K562 (cell line): ENCODE data around the gene TRIM62. TPM values are rescaled to one million over a fixed set of nuclear protein-coding genes. Genes with fewer than 3 reads are reported as not detected.

Source experiments
- ARID3A ChIP-seq: IDR thresholded peaks from 2 replicates; pipeline ENCODE4 v1.6.1; 2012; ENCODE audit warnings: low read depth, low read length, improper control_type of control experiment, borderline replicate concordance
- ELF4 ChIP-seq: fragments of 450-650 bp; formaldehyde crosslinking; IDR thresholded peaks from 2 replicates; pipeline ENCODE4 v1.4.0; 2022; ENCODE audit warnings: missing genetic modification characterization
- PREB ChIP-seq: sonication (generic); formaldehyde crosslinking; IDR thresholded peaks from 2 replicates; pipeline ENCODE4 v1.8.1; 2023; ENCODE audit warnings: mild to moderate bottlenecking, missing genetic modification reagents
- TBP ChIP-seq: optimal IDR thresholded peaks from 2 replicates; pipeline ENCODE3; 2011; ENCODE audit warnings: low read depth, low read length, improper control_type of control experiment
- ZFP91 ChIP-seq: sonication (generic); formaldehyde crosslinking; IDR thresholded peaks from 2 replicates; pipeline ENCODE4 v1.8.0; 2022; ENCODE audit warnings: mild to moderate bottlenecking, missing genetic modification reagents
- polyA plus RNA-seq, 8 experiments: library from polyadenylated mRNA; depleted of rRNA in 4 of 8; stranded (reverse) in 5 of 8; unstranded in 3 of 8; fragments of >200 nt; fragmentation: Nextera tagmentation in 2 of 8; fragmentation: Illumina TruSeq in 1 of 8; extraction: Ambion mirVana in 2 of 8; extraction: Trizol in 1 of 8; gene quantifications; 2 replicates each; pipeline versions ENCODE4 v1.2.1 to v1.2.3, GENCODE V29; 2011 to 2014; ENCODE audit warnings: inconsistent platforms in 1 of 8, missing spikeins in 1 of 8
- total RNA-seq, 7 experiments: library from RNA; depleted of rRNA in 6 of 7; stranded (reverse); fragments of >200 nt in 6 of 7; fragmentation: Illumina TruSeq in 2 of 7; extraction: Trizol in 2 of 7; gene quantifications; 2 replicates each; pipeline versions ENCODE4 v1.2.1 to v1.2.3, GENCODE V29; 2011 to 2021; ENCODE audit warnings: low replicate concordance in 1 of 7

TRIM62 gene
- total and polyA plus RNA-seq, 9 of the 15 experiments (the other 6 are each of a cell fraction or from before 2014, with no cell fraction given): 0.18 to 2.3 (median 0.52) TPM

DNA sequence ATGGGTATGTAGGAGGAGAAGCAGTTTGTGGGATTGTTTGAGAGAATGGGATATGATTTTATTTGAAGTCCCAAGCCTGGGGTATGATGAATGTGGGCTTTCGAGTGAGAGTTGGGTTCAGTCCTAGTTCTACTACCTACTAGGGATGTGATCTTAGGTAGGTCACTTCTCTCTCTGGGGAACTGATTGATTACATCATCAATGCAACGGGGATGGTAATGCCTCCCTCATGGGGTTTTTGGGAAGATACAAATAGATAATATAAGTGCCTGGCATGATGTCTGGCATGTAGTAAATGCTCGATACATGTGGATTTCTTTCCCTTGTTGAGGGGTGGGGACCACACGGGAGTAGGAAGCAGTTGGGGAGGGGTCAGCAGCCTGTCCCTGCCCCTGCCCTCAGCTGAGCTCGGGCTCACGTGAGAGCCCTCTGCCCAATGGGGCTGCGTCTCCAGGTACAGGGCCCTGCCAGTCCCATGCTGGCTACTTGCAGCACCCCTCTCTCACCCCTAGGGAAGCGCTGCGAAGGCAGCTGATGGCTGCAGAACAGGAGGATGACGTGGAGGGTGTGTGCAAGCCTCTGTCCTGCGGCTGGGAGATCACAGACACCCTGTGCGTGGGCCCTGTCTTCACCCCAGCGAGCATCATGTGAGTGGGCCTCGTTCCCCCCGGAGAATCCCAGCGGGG lies 62.2 kb downstream of the TRIM62 start (continued):
- TF ChIP-seq PREB (CRISPR knock-in tag): no peak
- no peak for TF ChIP-seq ARID3A
- TF ChIP-seq ELF4 (CRISPR knock-in tag): no peak
- TF ChIP-seq TBP: no peak
- TF ChIP-seq ZFP91 (CRISPR knock-in tag): no peak
